Mesodermal cell (in vitro differentiated cells): ENCODE data around the gene TMEM101.
"Not testable (repeated sequence)": the region's sequence is repeated elsewhere in the genome, so short reads cannot be mapped to it uniquely, and the experiment has no call there.

Source experiments
- H3K27ac ChIP-seq: 2 replicates; pipeline ENCODE4 v1.7.0; 2013; ENCODE audit warnings: mild to moderate bottlenecking, low read depth, low read length, moderate library complexity; ENCODE audit not compliant: severe bottlenecking
- H3K36me3 ChIP-seq: 2 replicates; pipeline ENCODE4 v1.7.1; 2013; ENCODE audit warnings: mild to moderate bottlenecking, low read length, moderate library complexity; ENCODE audit not compliant: control insufficient read depth, insufficient read depth
- H3K4me1 ChIP-seq: one replicate; pipeline ENCODE4 v1.7.1; 2013; ENCODE audit warnings: mild to moderate bottlenecking, low read length; ENCODE audit not compliant: insufficient read depth, control insufficient read depth, poor library complexity, severe bottlenecking
- H3K4me3 ChIP-seq: 2 replicates; pipeline ENCODE4 v1.7.0; 2013; ENCODE audit warnings: low read length, control low read depth, mild to moderate bottlenecking; ENCODE audit not compliant: insufficient read depth, poor library complexity, severe bottlenecking; ENCODE audit errors: extremely low read depth
- H3K9me3 ChIP-seq: 2 replicates; pipeline ENCODE4 v1.7.1; 2013; ENCODE audit warnings: mild to moderate bottlenecking, low read length, moderate library complexity; ENCODE audit not compliant: control insufficient read depth
- WGBS, 2 experiments: methylation state at CpG; one replicate each; pipeline ENCODE4 v1.1.5; 2013; ENCODE audit warnings: missing lambda C conversion rate in 2 of 2; ENCODE audit not compliant: insufficient coverage in 2 of 2; 5-methylcytosine and 5-hydroxymethylcytosine counted together

The TMEM101 gene

GRCh38 chr17:43999024-43999423 lies 15.7 kb downstream of the TMEM101 start:
- no peak overlapping the region for H3K27ac ChIP-seq
- no peaks in the 10 kb centered on the region for H3K9me3 ChIP-seq
- 90 to 91% methylated on average over 4 of the region's 4 CpGs for WGBS, 2 experiments
- no peaks in the 10 kb centered on the region for H3K36me3 ChIP-seq
- peaks cover 1% of the 10 kb centered on the region for H3K4me1 ChIP-seq
- no peak overlapping the region for H3K4me3 ChIP-seq

DNA sequence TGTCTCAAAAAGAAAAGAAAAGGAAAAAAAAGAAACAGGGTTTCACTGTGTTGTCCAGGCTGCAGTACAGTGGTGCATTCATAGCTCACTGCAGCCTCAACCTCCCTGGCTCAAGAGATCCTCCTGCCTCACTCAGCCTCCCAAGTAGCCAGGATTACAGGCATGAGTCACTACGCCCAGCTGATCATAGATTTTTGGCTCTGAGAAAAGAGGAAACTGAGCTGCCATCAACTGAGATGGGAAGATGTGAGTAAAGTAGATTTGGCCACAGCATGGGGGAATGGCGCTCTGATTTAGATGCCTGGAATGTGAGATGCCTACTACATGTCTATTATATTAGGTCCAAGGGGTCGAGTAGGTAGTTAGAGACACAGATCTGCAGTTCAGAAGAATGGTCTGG lies 16.2 kb downstream of the TMEM101 start:
- Histone ChIP-seq H3K4me3 (no peak overlapping the region), H3K27ac (no peak overlapping the region), H3K9me3 (no peaks in the 10 kb centered on the region), H3K4me1 (no peaks in the 10 kb centered on the region), H3K36me3 (no peaks in the 10 kb centered on the region)
- WGBS, 2 experiments: 83 to 100% methylated on average over 1 to 2 of the region's 3 CpGs

- not testable (repeated sequence) for H3K9me3 ChIP-seq, H3K4me3 ChIP-seq, H3K27ac ChIP-seq, H3K4me1 ChIP-seq, H3K36me3 ChIP-seq
- 91% methylated on average over 5 of the region's 5 CpGs for WGBS, 2 experiments
Observed at GRCh38 chr17:43997180-43997579, 17.6 kb downstream of the TMEM101 start.

GRCh38 chr17:43995150-43995471 lies 19.7 kb downstream of the TMEM101 start:
- no peaks in the 10 kb centered on the region for H3K36me3 ChIP-seq

GRCh38 chr17:43994272-43995149 lies 20.3 kb downstream of the TMEM101 start:
- 21% methylated on average over 41 to 44 of the region's 52 CpGs for WGBS, 2 experiments
- H3K36me3 ChIP-seq: no peaks in the 10 kb centered on the region
- no peaks in the 10 kb centered on the region for H3K4me1 ChIP-seq
- H3K9me3 ChIP-seq: no peaks in the 10 kb centered on the region
- peak overlapping the region; percentile 24 for H3K4me3 ChIP-seq
- H3K27ac ChIP-seq: no peak overlapping the region

More at GRCh38 chr17:43995150-43995471, 19.7 kb downstream of the TMEM101 start:
- WGBS, 2 experiments: 28 to 33% methylated on average over 7 to 8 of the region's 12 CpGs
- Histone ChIP-seq H3K27ac (no peak overlapping the region), H3K9me3 (no peaks in the 10 kb centered on the region), H3K4me1 (no peaks in the 10 kb centered on the region), H3K4me3 (peak overlapping the region; percentile 24)

DNA sequence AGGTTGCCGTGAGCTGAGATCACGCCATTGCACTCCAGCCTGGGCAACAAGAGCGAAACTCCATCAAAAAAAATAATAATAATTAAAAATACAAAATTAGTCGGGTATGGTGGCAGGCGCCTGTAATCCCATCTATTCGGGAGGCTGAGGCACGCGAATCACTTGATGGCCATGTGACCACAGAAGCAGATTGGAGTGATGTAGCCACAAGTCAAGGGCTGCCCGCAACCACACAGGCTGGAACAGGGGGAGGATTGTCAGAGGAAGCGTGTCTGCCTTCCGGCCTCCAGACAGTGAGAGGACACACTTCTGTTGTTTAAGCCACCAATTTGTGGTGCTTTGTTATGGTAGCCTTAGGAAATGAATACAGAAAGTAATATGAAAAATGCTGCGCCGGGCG lies 22.1 kb downstream of the TMEM101 start:
- Histone ChIP-seq H3K36me3 (no peaks in the 10 kb centered on the region), H3K4me1 (no peaks in the 10 kb centered on the region), H3K9me3 (no peaks in the 10 kb centered on the region), H3K4me3 (no peak overlapping the region), H3K27ac (no peak overlapping the region)
- WGBS, 2 experiments: 86 to 96% methylated on average over 7 to 12 of the region's 14 CpGs

GRCh38 chr17:43988301-43988700 lies 26.5 kb downstream of the TMEM101 start:
- 97 to 99% methylated on average over 9 of the region's 9 CpGs for WGBS, 2 experiments
- no peak overlapping the region for H3K27ac ChIP-seq
- H3K36me3 ChIP-seq: no peaks in the 10 kb centered on the region
- no peaks in the 10 kb centered on the region for H3K9me3 ChIP-seq
- no peaks in the 10 kb centered on the region for H3K4me1 ChIP-seq
- H3K4me3 ChIP-seq: no peak overlapping the region

DNA sequence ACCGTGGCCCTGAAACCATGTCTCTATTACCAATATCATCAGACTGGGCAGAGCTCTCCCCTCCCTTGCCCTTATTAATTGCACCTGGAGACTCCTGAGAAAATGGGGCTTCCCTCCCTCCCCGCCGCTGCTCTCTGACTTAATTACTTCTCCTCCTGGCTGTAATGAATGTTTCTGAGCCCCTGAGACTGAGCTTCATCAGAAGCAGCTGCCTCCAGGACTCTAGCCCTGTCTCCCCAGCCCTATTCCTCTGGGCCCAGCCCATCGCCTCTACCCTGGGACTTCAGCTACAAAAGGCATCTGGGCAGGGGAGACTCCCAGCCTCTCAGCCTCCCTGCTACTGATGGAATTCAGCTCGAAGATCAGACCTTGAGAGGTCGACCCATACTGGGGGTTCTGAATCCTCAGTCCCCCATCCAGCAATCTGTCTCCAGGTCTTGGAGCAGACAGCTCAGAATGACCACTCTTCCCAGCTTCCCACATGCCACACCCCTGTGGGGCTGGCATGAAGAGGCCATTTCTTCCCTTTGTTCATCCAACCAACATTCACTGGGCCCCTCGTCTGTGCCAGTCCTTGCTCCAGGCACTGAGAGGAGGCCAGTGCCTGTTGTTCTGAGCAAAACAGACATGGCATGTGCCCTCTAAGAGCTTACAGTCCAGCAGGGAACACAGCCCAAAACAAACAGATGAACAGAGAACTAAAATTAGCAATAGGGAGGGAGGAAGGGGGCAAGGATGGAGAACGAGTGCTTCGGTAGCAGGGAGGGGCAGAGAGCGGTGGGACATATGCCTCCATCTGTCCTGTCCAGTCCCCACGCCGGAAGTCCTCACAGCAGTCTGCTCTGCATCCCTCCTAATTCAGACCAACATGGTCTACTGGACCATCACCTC lies 27.4 kb downstream of the TMEM101 start:
- H3K36me3 ChIP-seq: no peaks in the 10 kb centered on the region
- H3K27ac ChIP-seq: no peak overlapping the region
- no peak overlapping the region for H3K4me3 ChIP-seq
- WGBS, 2 experiments: 77 to 81% methylated on average over 9 to 12 of the region's 12 CpGs
- no peaks in the 10 kb centered on the region for H3K9me3 ChIP-seq
- no peaks in the 10 kb centered on the region for H3K4me1 ChIP-seq

- 90 to 93% methylated on average over 7 of the region's 7 CpGs for WGBS, 2 experiments
- Histone ChIP-seq H3K4me1 (no peaks in the 10 kb centered on the region), H3K27ac (no peak overlapping the region), H3K9me3 (no peaks in the 10 kb centered on the region), H3K4me3 (no peak overlapping the region), H3K36me3 (no peaks in the 10 kb centered on the region)
Observed at GRCh38 chr17:43986225-43986981, 28.4 kb downstream of the TMEM101 start.

- Histone ChIP-seq H3K4me3 (peak overlapping the region; percentile 44), H3K9me3 (no peaks in the 10 kb centered on the region), H3K4me1 (no peaks in the 10 kb centered on the region), H3K36me3 (no peaks in the 10 kb centered on the region), H3K27ac (no peak overlapping the region)
- 34 to 56% methylated on average over 3 to 8 of the region's 8 CpGs for WGBS, 2 experiments
Observed at GRCh38 chr17:43984521-43984920, 30.2 kb downstream of the TMEM101 start.
